ENCODE measurements around the gene TGM3.

The TGM3 gene

DNA sequence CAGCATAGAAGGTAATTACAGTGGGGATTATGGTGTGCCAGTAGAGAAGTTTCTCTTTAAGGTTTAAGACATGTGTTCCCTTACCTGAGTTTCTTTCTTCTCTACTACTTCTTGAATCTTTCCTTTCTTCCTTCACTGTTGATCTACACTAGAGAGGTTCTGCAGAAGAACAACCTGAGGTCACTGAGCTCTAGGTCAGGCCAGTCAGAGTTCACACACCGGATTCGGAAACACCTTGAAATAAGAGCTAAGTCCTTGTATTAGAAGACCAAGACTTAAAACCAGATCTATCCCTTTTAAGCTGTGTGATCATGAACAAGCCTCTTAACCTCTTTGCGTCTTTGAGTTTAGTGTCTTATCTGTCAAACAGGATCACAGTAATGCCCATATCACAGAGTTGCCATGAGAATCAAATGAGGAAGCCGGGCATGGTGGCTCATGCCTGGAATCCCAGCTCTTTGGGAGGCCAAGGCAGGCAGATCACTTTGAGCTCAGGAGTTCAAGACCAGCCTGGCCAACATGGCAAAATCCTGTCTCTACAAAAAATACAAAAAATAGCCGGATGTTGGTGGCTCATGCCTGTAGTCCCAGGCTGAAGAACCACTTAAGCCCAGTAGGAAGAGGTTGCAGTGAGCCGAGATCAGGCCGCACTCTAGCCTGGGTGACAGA is 22.0 kb upstream of the TGM3 start:
- TF ChIP-seq, protein P1, sequence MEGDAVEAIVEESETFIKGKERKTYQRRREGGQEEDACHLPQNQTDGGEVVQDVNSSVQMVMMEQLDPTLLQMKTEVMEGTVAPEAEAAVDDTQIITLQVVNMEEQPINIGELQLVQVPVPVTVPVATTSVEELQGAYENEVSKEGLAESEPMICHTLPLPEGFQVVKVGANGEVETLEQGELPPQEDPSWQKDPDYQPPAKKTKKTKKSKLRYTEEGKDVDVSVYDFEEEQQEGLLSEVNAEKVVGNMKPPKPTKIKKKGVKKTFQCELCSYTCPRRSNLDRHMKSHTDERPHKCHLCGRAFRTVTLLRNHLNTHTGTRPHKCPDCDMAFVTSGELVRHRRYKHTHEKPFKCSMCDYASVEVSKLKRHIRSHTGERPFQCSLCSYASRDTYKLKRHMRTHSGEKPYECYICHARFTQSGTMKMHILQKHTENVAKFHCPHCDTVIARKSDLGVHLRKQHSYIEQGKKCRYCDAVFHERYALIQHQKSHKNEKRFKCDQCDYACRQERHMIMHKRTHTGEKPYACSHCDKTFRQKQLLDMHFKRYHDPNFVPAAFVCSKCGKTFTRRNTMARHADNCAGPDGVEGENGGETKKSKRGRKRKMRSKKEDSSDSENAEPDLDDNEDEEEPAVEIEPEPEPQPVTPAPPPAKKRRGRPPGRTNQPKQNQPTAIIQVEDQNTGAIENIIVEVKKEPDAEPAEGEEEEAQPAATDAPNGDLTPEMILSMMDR (conservative IDR thresholded peaks at IDR 0.05): no peak

DNA sequence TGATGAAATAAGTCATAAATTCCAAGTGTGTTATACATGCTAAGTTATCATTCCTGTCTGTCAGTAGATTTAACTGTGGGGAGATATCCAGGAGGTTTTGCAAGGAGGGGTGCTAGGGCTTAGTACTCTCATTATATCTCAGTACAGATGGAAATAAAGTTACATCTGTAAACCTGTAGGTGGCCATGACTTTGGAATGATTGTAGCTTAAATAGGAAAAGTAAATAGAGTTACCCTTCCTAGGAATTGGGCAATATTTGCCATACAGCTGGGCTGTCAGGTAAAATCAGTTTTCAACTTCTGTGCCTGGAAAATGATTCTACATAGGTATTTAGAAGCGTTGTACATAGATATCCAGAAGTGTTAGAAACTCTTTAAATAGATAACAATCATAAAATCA is 19.8 kb upstream of the TGM3 start:
- H3K27ac ChIP-seq: no peak overlapping the region
- TF ChIP-seq, protein P1 (conservative IDR thresholded peaks at IDR 0.05): peak; percentile 31; the same call in 1 of the 2 replicates

More for the DNA sequence above, 22.0 kb upstream of the TGM3 start:
- H3K27ac ChIP-seq: no peak overlapping the region

DNA sequence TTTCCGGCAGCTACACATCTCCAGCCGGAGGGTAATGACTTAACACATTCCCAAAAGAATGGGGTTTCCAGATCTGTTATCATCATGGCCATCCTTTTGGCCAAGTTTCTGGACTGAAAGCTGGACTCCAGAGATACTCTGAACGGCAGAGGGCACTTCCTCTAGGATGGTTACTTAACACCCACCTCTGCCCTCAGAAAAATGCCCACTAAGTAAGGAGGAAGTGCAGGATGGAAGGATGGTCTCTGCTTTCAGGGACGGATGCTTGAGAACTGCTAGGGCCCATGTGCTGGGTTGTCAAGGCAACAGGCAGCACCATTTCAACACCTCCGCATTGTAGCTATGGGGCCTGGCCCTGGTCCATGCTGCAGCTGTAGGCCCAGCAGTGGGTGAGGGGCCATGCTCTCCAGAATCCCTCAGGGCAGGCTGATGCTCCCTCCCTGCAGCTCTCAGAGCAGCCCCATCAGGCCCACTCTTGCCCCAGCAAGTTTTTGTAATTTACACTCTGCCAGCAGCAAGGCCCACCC is 16.5 kb upstream of the TGM3 start:
- TF ChIP-seq, protein P1 (conservative IDR thresholded peaks at IDR 0.05): no peak
- H3K27ac ChIP-seq: no peak overlapping the region

DNA sequence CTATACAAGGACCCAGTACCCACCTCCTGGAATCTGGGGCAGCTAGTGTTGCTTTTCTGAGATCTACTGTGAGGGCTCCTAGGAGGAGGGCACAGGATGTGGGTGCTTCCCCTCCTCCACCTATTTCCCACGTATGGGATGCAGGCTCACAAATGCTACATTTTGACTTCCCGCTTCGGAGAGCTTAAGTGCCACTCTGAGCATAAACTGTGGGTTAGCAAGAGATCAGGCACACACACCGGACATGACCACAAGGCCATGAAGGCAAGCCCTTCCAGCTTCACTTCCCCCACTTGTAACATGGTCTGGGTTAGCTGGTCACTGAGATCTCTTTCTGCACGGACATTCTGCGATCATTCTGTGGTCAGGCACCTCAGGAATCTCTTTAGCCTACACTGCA is 15.7 kb upstream of the TGM3 start:
- TF ChIP-seq, protein P1 (conservative IDR thresholded peaks at IDR 0.05): no peak
- no peak overlapping the region for H3K27ac ChIP-seq

DNA sequence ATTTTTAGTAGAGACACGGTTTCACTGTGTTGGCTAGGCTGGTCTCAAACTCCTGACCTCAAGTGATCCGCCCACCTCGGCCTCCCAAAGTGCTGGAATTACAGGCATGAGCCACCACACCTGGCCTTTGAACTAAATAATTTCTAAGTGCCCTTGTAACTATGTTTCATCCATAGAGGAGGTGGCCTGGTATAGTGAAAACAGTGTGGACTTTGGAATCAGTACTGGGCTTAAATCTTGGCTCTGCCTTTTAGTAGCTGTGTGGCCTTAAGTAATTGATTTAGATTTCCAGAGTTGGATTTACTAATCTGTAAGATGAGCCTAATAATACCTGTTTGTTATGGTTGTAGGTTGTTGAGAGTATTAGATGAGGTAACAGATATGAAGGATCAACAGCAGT is 14.2 kb upstream of the TGM3 start:
- H3K27ac ChIP-seq: no peak overlapping the region
- TF ChIP-seq, protein P1 (conservative IDR thresholded peaks at IDR 0.05): no peak

DNA sequence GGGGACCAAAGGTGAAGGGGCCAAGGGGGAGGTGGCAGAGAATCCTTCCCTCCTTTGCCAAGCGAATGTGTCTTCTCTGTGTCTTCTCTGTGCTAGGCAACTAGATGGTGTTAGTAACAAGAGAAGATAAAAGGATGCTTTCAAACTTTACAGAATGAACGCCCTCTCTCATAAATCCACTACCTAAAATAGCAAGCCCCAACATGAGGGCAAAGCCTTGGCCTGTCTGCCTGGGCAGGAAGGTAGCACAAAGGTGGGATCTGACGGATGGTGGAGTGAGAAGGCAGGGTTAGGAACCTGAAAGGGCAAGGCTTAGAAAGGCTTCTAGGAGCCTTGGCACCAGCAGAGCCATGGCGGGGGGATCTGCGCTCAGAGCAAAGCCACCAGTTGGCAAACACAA is 13.6 kb upstream of the TGM3 start:
- no peak overlapping the region for H3K27ac ChIP-seq
- TF ChIP-seq, protein P1 (conservative IDR thresholded peaks at IDR 0.05): no peak

DNA sequence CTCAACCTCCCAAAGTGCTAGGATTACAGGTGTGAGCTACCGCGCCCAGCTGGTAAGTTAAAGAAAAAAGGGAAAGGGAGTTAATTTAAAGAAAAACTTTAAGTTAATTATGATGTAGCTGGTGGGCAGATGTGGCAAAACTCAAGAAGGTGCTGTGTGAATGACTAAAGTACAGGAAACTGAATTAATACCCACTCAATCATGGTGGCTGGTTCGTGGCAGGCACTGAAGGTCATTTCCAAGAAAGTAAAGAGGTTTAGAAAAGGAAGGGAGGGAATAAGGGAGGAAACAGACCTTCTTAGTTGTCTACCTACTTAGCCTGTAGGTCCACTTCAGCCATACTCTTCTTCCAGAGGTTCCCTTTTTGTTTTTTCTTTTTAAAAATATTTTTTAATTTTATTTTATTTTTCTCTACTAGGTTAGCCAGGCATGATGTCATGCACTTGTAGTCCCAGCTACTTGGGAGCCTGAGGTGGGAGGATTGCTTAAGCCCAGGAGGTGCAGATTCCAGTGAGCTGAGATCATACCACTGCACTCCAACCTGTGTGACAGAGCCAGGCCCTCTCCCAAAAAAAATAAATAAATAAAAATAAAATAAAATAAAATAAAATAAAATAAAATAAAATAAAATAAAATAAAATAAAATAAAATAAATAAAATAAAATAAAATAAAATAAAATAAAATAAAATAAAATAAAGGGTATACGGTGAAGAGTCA is 11.9 kb upstream of the TGM3 start:
- no peak overlapping the region for H3K27ac ChIP-seq

More for the DNA sequence above, 11.9 kb upstream of the TGM3 start:
- TF ChIP-seq, protein P1 (conservative IDR thresholded peaks at IDR 0.05): no peak

Data from VCaP (cell line).